ENCODE data around the gene PRKCB.
"Not testable (repeated sequence)": the region's sequence is repeated elsewhere in the genome, so short reads cannot be mapped to it uniquely, and the experiment has no call there.

DNA sequence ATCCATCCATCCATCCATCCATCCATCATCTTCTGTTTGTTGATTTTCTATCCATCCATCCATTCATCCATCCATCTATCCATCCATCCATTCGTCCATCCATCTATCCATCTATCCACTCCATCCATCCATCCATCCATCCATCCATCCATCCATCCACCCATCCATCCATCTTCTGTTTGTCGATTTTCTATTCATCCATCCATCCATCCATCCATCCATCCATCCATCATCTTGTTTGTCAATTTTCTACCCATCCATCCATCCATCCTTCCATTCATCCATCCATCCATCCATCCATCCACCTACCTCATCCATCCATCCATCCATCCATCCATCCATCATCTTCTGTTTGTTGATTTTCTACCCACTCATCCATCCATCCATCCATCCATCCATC lies 97.9 kb downstream of the PRKCB start:
- TF ChIP-seq POLR2A (IDR thresholded peaks at IDR 0.05; ENCODE audit: low read depth, low read length); TAF1 (IDR thresholded peaks at IDR 0.05; ENCODE audit: borderline replicate concordance, low read depth, low read length); POLR2AphosphoS5 (IDR thresholded peaks at IDR 0.05; ENCODE audit: low read depth, low read length): not testable (repeated sequence)
